K562 (cell line): ENCODE data around the gene SLC22A4. TPM values are rescaled to one million over a fixed set of nuclear protein-coding genes. Genes with fewer than 3 reads are reported as not detected.

Source experiments
- CHD7 ChIP-seq: fragments of 200-600 bp; sonication (generic); IDR thresholded peaks from one replicate; pipeline ENCODE4 v1.6.1; 2012; ENCODE audit warnings: mild to moderate bottlenecking, low read depth, low read length, inconsistent platforms
- polyA plus RNA-seq, 8 experiments: library from polyadenylated mRNA; depleted of rRNA in 4 of 8; stranded (reverse) in 5 of 8; unstranded in 3 of 8; fragments of >200 nt; fragmentation: Nextera tagmentation in 2 of 8; fragmentation: Illumina TruSeq in 1 of 8; extraction: Ambion mirVana in 2 of 8; extraction: Trizol in 1 of 8; gene quantifications; 2 replicates each; pipeline versions ENCODE4 v1.2.1 to v1.2.3, GENCODE V29; 2011 to 2014; ENCODE audit warnings: inconsistent platforms in 1 of 8, missing spikeins in 1 of 8
- total RNA-seq, 7 experiments: library from RNA; depleted of rRNA in 6 of 7; stranded (reverse); fragments of >200 nt in 6 of 7; fragmentation: Illumina TruSeq in 2 of 7; extraction: Trizol in 2 of 7; gene quantifications; 2 replicates each; pipeline versions ENCODE4 v1.2.1 to v1.2.3, GENCODE V29; 2011 to 2021; ENCODE audit warnings: low replicate concordance in 1 of 7

SLC22A4 gene
- total and polyA plus RNA-seq, 9 of the 15 experiments (the other 6 are each of a cell fraction or from before 2014, with no cell fraction given), result 2.7 to 9.5 (median 6.2) TPM

- TF ChIP-seq CHD7, result no peak
- TF ChIP-seq, all 486 proteins: peak for 0
These were observed 32.0 kb upstream of the SLC22A4 start (continued) for GRCh38 chr5:132261881-132262845.
